HepG2 (cell line): ENCODE data around the gene KIRREL3. TPM values are rescaled to one million over a fixed set of nuclear protein-coding genes. Genes with fewer than 3 reads are reported as not detected.

Experiments
- ATAC-seq: fragments of 200-7000 bp; cut with Tn5 transposase; 3 replicates; pipeline ENCODE4 v1.9.1; 2020; ENCODE audit warnings: mild to moderate bottlenecking, moderate library complexity
- BruUV-seq: library from RNA; stranded (reverse); fragments of 400-500 nt; replicated peaks from 2 replicates; lab custom pipeline; 2021; lab: Mats Ljungman, UMichigan
- CTCF ChIA-PET: fragments of 300-600 bp; formaldehyde crosslinking; extraction: SDS; loops from one replicate; lab custom pipeline; 2021; ENCODE audit warnings: low total read pairs, inconsistent platforms, low intra/inter-chr PET ratio; lab: Yijun Ruan, JAX
- POLR2A ChIA-PET: fragments of 350-600 bp; sonication (Branson Sonifier 250); formaldehyde crosslinking; loops from one replicate; lab custom pipeline; 2020; ENCODE audit warnings: antibody characterized with exemption, inconsistent platforms; lab: Yijun Ruan, JAX
- DNase-seq: peaks from one replicate; pipeline ENCODE4 v3.0.0-alpha.2; 2015; ENCODE audit warnings: low spot score
- FAIRE-seq: peaks from 3 replicates; lab custom pipeline; 2011; peaks lifted over from hg19 to GRCh38; lab: Jason Lieb, UNC
- H2AFZ ChIP-seq: one replicate; pipeline ENCODE4 v1.6.1; 2011; ENCODE audit warnings: low read length, inconsistent platforms
- H3K27ac ChIP-seq: fragments of 300-600 bp; 3 replicates; pipeline ENCODE4 v1.8.0; 2011; ENCODE audit warnings: mixed run types, mild to moderate bottlenecking, mixed read lengths, low read length, inconsistent platforms; ENCODE audit not compliant: insufficient read depth; ENCODE audit errors: extremely low read length
- H3K27me3 ChIP-seq, 2 experiments: fragments of 200-600 bp in 1 of 2; 2 replicates in 1 of 2; 3 replicates in 1 of 2; pipeline versions ENCODE4 v1.6.0 to v1.8.0; 2011; ENCODE audit warnings: low read length in 2 of 2, mild to moderate bottlenecking in 2 of 2, moderate library complexity in 2 of 2, inconsistent platforms in 1 of 2; ENCODE audit not compliant: insufficient read depth in 2 of 2, control insufficient read depth in 1 of 2
- H3K36me3 ChIP-seq, 2 experiments: fragments of 200-600 bp in 1 of 2; replicated peaks in 1 of 2; 2 replicates in 1 of 2; 3 replicates in 1 of 2; pipeline versions ENCODE4 v1.5.1 to v1.8.0; 2011; ENCODE audit warnings: low read length in 2 of 2, inconsistent platforms in 1 of 2; ENCODE audit not compliant: insufficient read depth in 2 of 2, control insufficient read depth in 1 of 2
- H3K4me1 ChIP-seq: 2 replicates; pipeline ENCODE4 v1.5.1; 2012; ENCODE audit warnings: low read length, inconsistent platforms; ENCODE audit not compliant: insufficient read depth
- H3K4me2 ChIP-seq: 2 replicates; pipeline ENCODE4 v1.6.0; 2011; ENCODE audit warnings: low read depth, low read length, inconsistent platforms
- H3K4me3 ChIP-seq, 3 experiments: fragments of 200-600 bp in 1 of 3; sonication (generic), shearing (Covaris generic) in 1 of 3; replicated peaks in 1 of 3; 2 replicates each; pipeline ENCODE4 v1.5.1; 2011 to 2016; ENCODE audit warnings: low read length in 3 of 3, inconsistent platforms in 2 of 3, low read depth in 2 of 3, mild to moderate bottlenecking in 2 of 3, control low read depth in 1 of 3, mixed read lengths in 1 of 3; ENCODE audit not compliant: insufficient read depth in 1 of 3
- H3K79me2 ChIP-seq: one replicate; pipeline ENCODE4 v1.6.1; 2011; ENCODE audit warnings: low read length, inconsistent platforms; ENCODE audit not compliant: insufficient read depth
- H3K9ac ChIP-seq: 2 replicates; pipeline ENCODE4 v1.6.0; 2011; ENCODE audit warnings: mild to moderate bottlenecking, low read depth, low read length, inconsistent platforms; ENCODE audit not compliant: insufficient read depth
- H3K9me3 ChIP-seq: 2 replicates; pipeline ENCODE4 v1.5.1; 2012; ENCODE audit warnings: mild to moderate bottlenecking, low read length
- H4K20me1 ChIP-seq: 2 replicates; pipeline ENCODE4 v1.6.0; 2011; ENCODE audit warnings: inconsistent platforms, mild to moderate bottlenecking, low read length, moderate library complexity; ENCODE audit not compliant: insufficient read depth
- ADNP ChIP-seq: sonication (generic); formaldehyde crosslinking; IDR thresholded peaks from 2 replicates; pipeline ENCODE4 v1.4.0; 2020; ENCODE audit warnings: missing genetic modification reagents
- CBX1 ChIP-seq: IDR thresholded peaks from one replicate; pipeline ENCODE4 v1.6.1; 2016; ENCODE audit warnings: antibody characterized with exemption, low read depth
- CC2D1A ChIP-seq: sonication (generic); formaldehyde crosslinking; IDR thresholded peaks from 2 replicates; pipeline ENCODE4 v1.8.1; 2023; ENCODE audit warnings: mild to moderate bottlenecking, missing genetic modification reagents
- HMGA1 ChIP-seq: sonication (generic); formaldehyde crosslinking; conservative IDR thresholded peaks from 2 replicates; pipeline ENCODE4 v1.4.0; 2020; ENCODE audit warnings: missing genetic modification reagents
- KLF6 ChIP-seq: IDR thresholded peaks from 2 replicates; pipeline ENCODE4 v1.8.0; 2016; ENCODE audit warnings: missing biosample characterization, missing genetic modification reagents
- MTA1 ChIP-seq: sonication (generic); formaldehyde crosslinking; IDR thresholded peaks from 2 replicates; pipeline ENCODE4 v1.4.0; 2020; ENCODE audit warnings: missing genetic modification reagents, mild to moderate bottlenecking, borderline replicate concordance
- REL ChIP-seq: sonication (generic); formaldehyde crosslinking; conservative IDR thresholded peaks from 2 replicates; pipeline ENCODE4 v1.8.0; 2022; ENCODE audit warnings: mild to moderate bottlenecking, missing genetic modification reagents, moderate library complexity
- SMAD3 ChIP-seq: sonication (generic); formaldehyde crosslinking; IDR thresholded peaks from 2 replicates; pipeline ENCODE4 v1.4.0; 2020; ENCODE audit warnings: missing genetic modification reagents
- SP140L ChIP-seq: sonication (generic); formaldehyde crosslinking; IDR thresholded peaks from 2 replicates; pipeline ENCODE4 v1.4.0; 2020; ENCODE audit warnings: missing genetic modification reagents, borderline replicate concordance
- TARDBP ChIP-seq: sonication (generic); formaldehyde crosslinking; IDR thresholded peaks from 2 replicates; pipeline ENCODE4 v1.8.0; 2022; ENCODE audit warnings: mild to moderate bottlenecking, missing genetic modification reagents
- TERF1 ChIP-seq: sonication (generic); formaldehyde crosslinking; IDR thresholded peaks from 2 replicates; pipeline ENCODE4 v1.8.0; 2022; ENCODE audit warnings: mild to moderate bottlenecking, missing genetic modification reagents, moderate library complexity
- TRIM24 ChIP-seq: sonication (generic); formaldehyde crosslinking; IDR thresholded peaks from 2 replicates; pipeline ENCODE4 v1.8.0; 2022; ENCODE audit warnings: mild to moderate bottlenecking, missing genetic modification reagents
- ZIK1 ChIP-seq: sonication (generic); formaldehyde crosslinking; IDR thresholded peaks from 2 replicates; pipeline ENCODE4 v1.5.0; 2020; ENCODE audit warnings: mild to moderate bottlenecking, low read depth, missing genetic modification reagents, borderline replicate concordance
- ZNF205 ChIP-seq: IDR thresholded peaks from 2 replicates; pipeline ENCODE4 v1.6.1; 2018; ENCODE audit warnings: missing biosample characterization, missing genetic modification reagents
- ZNF672 ChIP-seq: sonication (generic); formaldehyde crosslinking; IDR thresholded peaks from 2 replicates; pipeline ENCODE4 v1.8.1; 2022; ENCODE audit warnings: missing genetic modification reagents
- WGBS: methylation state at CpG from one replicate; pipeline ENCODE4 v1.1.6; 2017; ENCODE audit warnings: low lambda C conversion rate; 5-methylcytosine and 5-hydroxymethylcytosine counted together
- in situ Hi-C: cut with HindIII; loops from 2 replicates; pipeline ENCODE4 v1.10.0; 2017; ENCODE audit warnings: low pct_unique_long_range_greater_than_20kb; ENCODE audit not compliant: extremely low pct_ligation_motif_present
- intact Hi-C: fragments of 100-400 bp; cut with micrococcal nuclease; formaldehyde crosslinking; loops from one replicate; pipeline ENCODE4 v1.10.0; 2022; ENCODE audit not compliant: unreplicated experiment
- polyA plus RNA-seq, 8 experiments: library from polyadenylated mRNA; depleted of rRNA in 3 of 8; stranded (reverse) in 7 of 8; unstranded in 1 of 8; fragments of >200 nt; fragmentation: Illumina TruSeq in 4 of 8; extraction: Trizol in 4 of 8; gene quantifications; 2 replicates each; pipeline versions ENCODE4 v1.2.1 to v1.2.3, GENCODE V29; 2011 to 2016; ENCODE audit warnings: low read depth in 4 of 8, missing spikeins in 1 of 8, mixed read lengths in 1 of 8; ENCODE audit not compliant: insufficient read depth in 1 of 8
- total RNA-seq, 5 experiments: library from RNA; depleted of rRNA; stranded (reverse); fragments of >200 nt; fragmentation: Illumina TruSeq; extraction: Trizol; gene quantifications; 2 replicates each; pipeline ENCODE4 v1.2.3, GENCODE V29; 2016; ENCODE audit warnings: low read depth in 1 of 5
- TF ChIP-seq, protein P1 (sequence below): sonication (generic); formaldehyde crosslinking; IDR thresholded peaks from 2 replicates; pipeline ENCODE4 v1.4.0; 2020; ENCODE audit warnings: missing genetic modification reagents

Gene KIRREL3
- total and polyA plus RNA-seq, 2 of the 13 experiments (the other 11 are each of a cell fraction or from before 2014, with no cell fraction given) = not detected

DNA sequence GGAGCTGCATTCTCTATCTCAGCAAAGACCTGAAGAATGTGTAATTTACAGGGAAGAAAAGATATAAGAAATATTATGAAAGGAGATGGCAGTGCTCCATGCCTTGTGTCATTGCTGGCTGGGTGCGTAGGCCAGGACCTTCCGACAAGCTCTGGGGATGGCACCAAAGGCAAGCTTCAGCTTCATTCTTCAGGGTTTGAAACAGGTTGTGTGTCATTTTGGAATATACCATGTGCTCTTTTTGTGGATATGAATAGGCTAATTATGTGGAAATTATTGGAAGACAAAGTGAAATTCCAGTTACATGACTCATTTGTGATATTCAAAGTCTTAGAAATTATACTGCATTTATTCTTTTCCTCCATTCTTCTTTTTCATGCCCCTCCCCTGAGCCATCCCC lies 5.7 kb upstream of the KIRREL3 start:
- 29% methylated on average over 2 of the region's 2 CpGs for WGBS
- Histone ChIP-seq H3K4me1 (no peaks in the 10 kb centered on the region), H2AFZ (no peak overlapping the region), H3K27me3 (peaks cover 3 to 27% of the 10 kb centered on the region in 2 experiments; a peak in 3 of 5 replicates), H3K4me2 (no peak overlapping the region), H3K9ac (no peak overlapping the region), H3K9me3 (no peaks in the 10 kb centered on the region), H3K4me3 (no peak overlapping the region), H3K27ac (no peak overlapping the region), H3K36me3 (no peaks in the 10 kb centered on the region), H4K20me1 (no peaks in the 10 kb centered on the region), H3K79me2 (no peaks in the 10 kb centered on the region)
- no peak for TF ChIP-seq ADNP (CRISPR knock-in tag)
- TF ChIP-seq, protein P1, sequence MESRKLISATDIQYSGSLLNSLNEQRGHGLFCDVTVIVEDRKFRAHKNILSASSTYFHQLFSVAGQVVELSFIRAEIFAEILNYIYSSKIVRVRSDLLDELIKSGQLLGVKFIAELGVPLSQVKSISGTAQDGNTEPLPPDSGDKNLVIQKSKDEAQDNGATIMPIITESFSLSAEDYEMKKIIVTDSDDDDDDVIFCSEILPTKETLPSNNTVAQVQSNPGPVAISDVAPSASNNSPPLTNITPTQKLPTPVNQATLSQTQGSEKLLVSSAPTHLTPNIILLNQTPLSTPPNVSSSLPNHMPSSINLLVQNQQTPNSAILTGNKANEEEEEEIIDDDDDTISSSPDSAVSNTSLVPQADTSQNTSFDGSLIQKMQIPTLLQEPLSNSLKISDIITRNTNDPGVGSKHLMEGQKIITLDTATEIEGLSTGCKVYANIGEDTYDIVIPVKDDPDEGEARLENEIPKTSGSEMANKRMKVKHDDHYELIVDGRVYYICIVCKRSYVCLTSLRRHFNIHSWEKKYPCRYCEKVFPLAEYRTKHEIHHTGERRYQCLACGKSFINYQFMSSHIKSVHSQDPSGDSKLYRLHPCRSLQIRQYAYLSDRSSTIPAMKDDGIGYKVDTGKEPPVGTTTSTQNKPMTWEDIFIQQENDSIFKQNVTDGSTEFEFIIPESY (CRISPR knock-in tag) = no peak
- no peak for TF ChIP-seq ZNF205 (CRISPR knock-in tag)
- no peak for TF ChIP-seq SMAD3 (CRISPR knock-in tag)
- no peak for TF ChIP-seq REL
- no peak for TF ChIP-seq SP140L (CRISPR knock-in tag)
- no peak for TF ChIP-seq ZIK1 (CRISPR knock-in tag)
- TF ChIP-seq CBX1 = no peak
- no peak for TF ChIP-seq MTA1 (CRISPR knock-in tag)
- no peak for TF ChIP-seq HMGA1 (CRISPR knock-in tag)
- no peak for TF ChIP-seq KLF6 (CRISPR knock-in tag)
- no peak for TF ChIP-seq TRIM24 (CRISPR knock-in tag)
- no peak for TF ChIP-seq ZNF672 (CRISPR knock-in tag)
- no peak for TF ChIP-seq CC2D1A (CRISPR knock-in tag)
- no peak for TF ChIP-seq TERF1 (CRISPR knock-in tag)
- no peak for TF ChIP-seq TARDBP (CRISPR knock-in tag)
- BruUV-seq = no TSS peak
- FAIRE-seq (no peak), ATAC-seq (no peak), DNase-seq (no peak)
- in situ Hi-C loops = no loop called here
- POLR2A ChIA-PET = no interaction called here
- intact Hi-C loops = no loop called here
- CTCF ChIA-PET = no interaction called here
